NCI-H1092 (cell line): Measurements from ENCODE around the gene TCTA.

Source experiments
- DNase-seq: peaks from one replicate; lab custom pipeline; 2025; lab: John Stamatoyannopoulos, UW

The TCTA gene

DNA sequence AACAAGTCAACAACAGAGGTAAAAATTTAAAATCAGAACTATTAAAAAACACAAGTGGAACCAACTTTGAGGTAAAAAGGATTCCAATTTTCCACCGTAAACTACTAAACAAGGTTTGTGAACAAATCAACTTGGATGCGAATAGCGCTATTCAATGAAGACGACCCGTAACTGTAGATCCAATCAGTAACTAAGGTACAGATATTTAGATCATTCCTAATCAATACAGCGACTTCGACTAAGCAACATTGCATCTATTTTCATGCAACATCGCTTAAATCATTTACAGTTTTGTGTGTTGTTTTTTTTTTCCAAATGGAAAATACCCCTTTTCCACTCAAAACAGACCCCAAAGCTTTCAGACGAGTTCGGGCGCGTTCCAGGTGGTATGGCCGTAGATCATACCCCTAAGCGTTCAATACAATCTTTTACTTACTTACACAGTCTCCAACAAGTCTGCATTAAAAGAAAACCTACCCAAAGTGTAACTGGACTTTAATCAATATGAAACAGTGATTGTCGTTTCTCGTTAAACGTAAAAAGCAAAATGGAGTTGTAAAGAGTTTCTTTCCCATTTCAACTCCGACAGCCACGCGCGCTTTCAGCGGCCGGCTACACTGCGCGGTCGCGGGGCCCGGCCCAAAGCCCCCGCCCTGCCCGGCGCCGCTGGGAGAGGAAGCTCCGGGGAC lies 1.2 kb upstream of the TCTA start:
- DNase-seq = no peak

DNA sequence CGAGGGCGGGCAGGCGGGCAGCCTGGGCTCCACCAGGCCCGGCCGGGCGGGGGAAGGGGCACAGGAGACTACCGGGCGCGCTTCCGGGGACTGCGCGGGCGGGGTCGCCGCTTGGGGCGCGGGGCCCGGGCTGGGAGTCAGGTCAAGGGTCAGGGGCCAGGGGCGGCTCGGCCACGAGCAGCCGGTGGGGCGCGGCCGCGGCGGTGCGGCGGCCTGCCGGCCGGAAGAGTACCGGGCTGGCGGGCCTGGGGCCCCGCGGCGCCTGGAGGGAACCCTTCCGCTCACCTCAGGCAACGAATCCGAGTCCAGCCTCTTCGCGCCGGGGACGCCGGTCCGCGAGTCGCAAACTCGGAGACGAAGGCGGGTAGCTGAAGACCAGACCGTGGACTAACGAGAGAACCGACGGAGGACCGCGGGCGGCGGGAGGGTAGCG lies 672 bp upstream of the TCTA start:
- DNase-seq = no peak

GRCh38 chr3:49412632-49413337 lies 562 bp downstream of the TCTA start:
- DNase-seq = no peak

- DNase-seq = no peak
Measured at GRCh38 chr3:49413338-49413734, 1.1 kb downstream of the TCTA start.

DNA sequence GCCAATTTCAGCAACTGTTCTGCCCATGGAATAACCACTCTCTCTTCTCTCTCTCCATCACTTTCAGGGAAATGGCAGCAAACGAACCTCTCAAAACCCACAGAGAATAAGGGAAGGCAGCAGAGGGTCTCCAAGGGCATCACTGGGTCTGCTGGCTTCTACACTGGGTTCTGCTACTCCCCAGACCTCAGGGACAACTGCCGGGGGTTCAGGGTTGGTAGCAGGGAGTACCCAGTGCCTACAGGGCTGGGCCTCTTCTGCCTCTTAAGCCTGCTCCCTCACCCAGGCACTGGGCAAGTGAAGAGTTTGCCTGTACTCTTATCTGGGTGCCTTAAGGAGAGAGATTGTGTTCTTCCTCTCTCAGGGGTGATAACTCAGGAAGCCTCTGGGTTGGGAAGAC lies 2.5 kb downstream of the TCTA start:
- no peak for DNase-seq

DNA sequence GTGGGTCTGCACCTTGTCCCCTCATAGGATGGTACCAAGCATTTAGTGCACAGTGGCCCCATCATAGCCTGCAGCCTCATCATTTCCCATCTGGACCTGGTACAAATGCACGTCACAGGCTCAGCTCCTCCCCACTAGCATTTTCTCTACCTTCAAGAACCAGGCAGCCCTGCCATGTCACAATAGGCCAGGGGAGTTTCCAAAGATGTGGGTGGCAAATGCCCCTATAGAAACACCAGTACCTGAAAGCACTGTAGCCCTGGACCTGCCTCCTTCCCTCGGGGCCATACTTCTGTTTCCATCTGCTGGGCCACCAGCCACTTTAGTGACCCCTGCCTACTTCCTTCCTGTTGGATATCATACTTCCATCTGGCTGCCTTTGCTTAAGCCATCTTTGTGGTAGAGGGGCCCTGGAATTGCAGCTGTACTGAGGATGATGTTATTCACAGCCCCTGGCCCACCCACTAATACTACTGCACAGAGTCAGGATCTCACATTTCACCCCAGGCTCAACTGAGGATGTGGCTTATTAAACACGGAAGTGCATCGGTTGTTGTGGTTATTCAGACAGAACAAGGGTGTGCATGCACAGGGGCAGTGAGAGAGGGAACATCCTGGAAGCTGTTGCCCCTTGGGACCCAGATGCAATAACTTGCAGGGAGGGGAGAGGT lies 3.8 kb downstream of the TCTA start:
- no peak for DNase-seq

DNA sequence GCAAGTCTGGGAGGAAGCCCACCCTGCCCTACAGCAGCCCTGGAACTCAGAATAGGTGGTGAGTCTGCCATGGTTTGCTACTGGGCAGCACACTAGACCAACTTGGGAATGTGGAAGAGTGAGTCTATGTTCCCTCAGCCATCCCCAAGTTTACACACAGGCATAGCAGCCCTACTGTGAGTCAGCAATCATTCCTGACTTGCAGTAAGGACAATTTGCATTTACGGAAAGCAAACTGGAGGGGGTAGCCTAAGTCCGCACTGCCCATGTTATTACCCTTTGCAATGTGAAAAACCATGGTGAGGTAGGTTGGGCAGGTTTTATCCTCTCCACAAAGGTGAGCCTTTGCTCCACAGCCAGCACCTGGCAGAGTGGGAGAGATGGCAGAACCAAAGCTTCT lies 4.6 kb downstream of the TCTA start:
- DNase-seq = no peak

- no peak for DNase-seq
Measured at GRCh38 chr3:49417516-49418120, 5.4 kb downstream of the TCTA start.

GRCh38 chr3:49421890-49422378 lies 9.7 kb downstream of the TCTA start:
- DNase-seq = no peak

DNA sequence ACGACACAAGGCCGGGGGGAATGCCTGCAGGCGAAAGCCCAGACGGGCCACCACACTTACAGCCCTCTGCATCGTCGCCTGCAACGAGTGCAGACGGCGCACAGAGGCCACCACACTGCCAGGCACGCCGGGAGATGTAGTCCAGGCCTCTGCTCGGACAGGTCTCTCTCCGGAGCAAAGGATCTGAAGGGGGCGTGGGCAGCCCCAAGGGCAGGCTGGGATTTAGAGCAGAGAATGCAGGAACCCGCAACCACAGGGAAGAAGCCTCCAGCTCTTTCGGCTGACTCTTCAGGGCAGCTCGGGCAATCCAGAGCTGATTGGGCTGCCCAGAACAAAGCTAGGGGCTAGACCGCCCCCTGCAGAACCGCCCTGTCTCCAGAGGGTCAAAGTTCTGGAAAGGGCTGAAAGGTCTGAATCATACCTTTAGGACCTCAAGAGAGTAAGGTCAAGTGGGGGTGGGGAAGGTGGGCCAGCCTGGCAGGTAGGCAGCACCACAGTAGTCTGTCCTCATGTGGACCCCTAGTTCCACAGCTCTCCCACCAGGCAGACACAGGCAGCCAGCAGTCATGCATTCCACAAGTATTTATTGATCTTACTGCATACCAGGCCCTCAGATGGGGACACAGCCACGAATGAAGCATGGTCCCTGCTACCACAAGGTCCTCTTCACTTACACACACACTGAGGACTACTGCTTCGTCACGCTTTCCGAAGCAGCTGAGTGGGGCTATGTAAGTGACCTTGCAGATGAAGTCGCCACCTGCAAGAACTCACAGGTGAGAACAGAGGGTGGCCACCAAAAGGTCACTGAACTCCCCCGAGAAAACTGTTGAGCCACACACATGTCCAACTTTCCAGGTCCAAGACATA lies 10.4 kb downstream of the TCTA start, which contains the start of gene AMT:
Gene AMT, minus strand, starts transcription at position 95 of the 870 bp plus-strand sequence. Its CDS starts 23 bp downstream, at position 72.
- no peak for DNase-seq

GRCh38 chr3:49424816-49425215 lies 12.6 kb downstream of the TCTA start:
- DNase-seq = no peak

DNA sequence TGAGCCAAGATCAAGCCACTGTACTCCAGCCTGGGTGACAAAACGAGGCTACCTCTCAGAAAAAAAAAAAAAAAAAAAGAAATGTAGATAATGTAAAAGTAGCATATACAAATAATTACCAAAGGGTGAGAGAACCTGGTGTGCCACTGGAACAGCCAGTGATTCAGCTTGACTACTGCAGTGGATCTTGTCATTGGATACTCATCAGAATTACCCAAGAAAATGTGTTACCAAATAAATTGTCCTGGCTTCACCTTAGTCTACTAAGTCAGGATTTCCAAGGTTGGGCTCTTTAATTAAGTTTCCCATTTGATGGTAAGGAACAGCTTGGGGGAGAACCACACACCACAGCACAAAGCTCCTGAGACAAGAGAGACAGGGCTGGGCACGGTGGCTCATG lies 15.4 kb downstream of the TCTA start:
- no peak for DNase-seq

DNA sequence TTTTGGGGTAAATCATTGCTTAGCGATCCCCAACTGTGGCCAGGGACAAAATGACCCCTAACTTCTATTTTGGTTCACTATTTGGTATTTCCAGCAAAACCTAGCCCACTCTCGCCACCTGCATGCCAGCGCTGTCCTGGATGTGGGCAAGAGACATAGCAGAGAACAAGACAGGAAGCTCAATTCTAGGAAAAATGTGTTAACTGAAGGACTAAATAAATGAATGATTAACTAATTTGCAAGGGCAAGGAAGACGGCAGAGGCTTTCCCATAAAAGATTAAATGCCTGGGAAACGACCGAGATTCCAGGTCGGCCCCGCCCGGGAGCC lies 16.5 kb downstream of the TCTA start:
- no peak for DNase-seq

GRCh38 chr3:49434731-49435130 lies 22.5 kb downstream of the TCTA start:
- DNase-seq = no peak

- DNase-seq = no peak
Measured at GRCh38 chr3:49445391-49445790, 33.2 kb downstream of the TCTA start.

- DNase-seq = no peak
Measured at GRCh38 chr3:49453621-49454020, 41.4 kb downstream of the TCTA start.

GRCh38 chr3:49454458-49454857 lies 42.2 kb downstream of the TCTA start:
- DNase-seq = no peak

GRCh38 chr3:49454898-49455681 lies 42.9 kb downstream of the TCTA start:
- no peak for DNase-seq

DNA sequence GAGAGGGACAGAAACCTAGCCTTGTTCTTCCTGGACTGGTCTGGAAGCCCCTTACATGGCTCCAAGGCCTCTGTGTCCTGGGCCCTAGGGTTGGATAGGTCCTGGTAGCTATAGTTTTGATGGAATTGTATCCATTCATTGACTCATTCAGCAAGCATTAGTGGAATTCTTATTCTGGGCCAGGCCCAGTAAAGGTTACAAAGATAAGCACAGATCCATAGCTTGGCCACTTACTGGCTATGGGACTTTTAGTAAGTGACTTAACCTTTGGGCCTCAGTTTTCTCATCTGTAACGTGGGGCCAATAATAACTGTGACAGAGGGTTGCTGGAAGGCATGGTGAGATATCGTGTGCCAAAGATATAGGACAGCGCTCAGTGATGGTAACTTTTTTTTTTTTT lies 44.2 kb downstream of the TCTA start:
- DNase-seq = no peak

DNA sequence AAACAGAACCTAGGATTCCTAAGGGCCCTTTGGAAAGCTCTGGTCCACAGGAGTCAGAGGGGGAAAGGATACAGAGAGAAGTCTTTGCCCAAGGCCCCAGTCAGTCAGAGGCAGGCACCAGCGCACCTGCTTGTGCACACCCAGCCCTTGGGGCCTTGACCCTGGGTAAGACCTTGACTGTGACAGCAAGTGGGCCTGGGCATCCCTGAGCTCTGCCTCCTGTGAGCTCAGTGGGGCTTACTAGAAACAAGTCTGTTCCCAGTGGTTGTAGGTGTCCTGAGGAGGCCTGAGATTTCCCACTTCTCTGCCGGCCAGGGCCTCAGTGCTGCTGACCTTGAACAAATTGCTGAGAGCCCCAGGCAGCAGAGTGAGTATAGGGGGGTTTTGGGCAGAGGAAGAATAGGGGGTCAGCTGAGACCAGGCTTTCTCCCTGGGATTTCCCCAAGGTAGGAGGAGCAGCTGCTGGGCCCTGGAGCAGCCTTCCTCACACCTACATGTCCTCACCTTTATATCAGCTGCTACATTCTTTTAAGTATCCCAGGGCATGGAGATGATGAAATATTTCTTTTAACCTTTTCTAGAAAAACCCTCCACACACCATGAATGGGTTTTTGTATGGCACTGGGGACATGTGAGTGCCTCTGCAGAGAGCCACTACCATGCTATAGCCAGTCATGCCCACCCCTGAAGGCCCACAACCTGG lies 48.1 kb downstream of the TCTA start:
- DNase-seq = no peak
